Transverse colon (tissue), 4 donors: ENCODE measurements around the gene CRAT. TPM values are rescaled to one million over a fixed set of nuclear protein-coding genes. Genes with fewer than 3 reads are reported as not detected.
A peak's percentile ranks its signal among the peaks of the same experiment; 100 is the strongest.

ENCODE experiments used
- DNase-seq: peaks from one replicate; pipeline ENCODE4 v3.0.0-alpha.2; 2019
- H3K27ac ChIP-seq, 4 donors: fragments of 200-600 bp; sonication (generic); 2 replicates each; pipeline ENCODE4 v1.5.1; 2016 to 2018; ENCODE audit warnings: inconsistent platforms in 4 of 4
- H3K27me3 ChIP-seq: fragments of 200-600 bp; sonication (generic); 2 replicates; pipeline ENCODE4 v1.5.1; 2017; ENCODE audit warnings: inconsistent platforms
- H3K36me3 ChIP-seq, 4 donors: fragments of 200-600 bp; sonication (generic); 2 replicates each; pipeline ENCODE4 v1.5.1; 2017 to 2019; ENCODE audit warnings: inconsistent platforms in 4 of 4
- H3K4me1 ChIP-seq, 4 donors: fragments of 200-600 bp; sonication (generic); 2 replicates each; pipeline ENCODE4 v1.5.1; 2017 to 2020; ENCODE audit warnings: inconsistent platforms in 4 of 4
- H3K4me3 ChIP-seq, 4 donors: fragments of 200-600 bp; sonication (generic); 1 replicate in 1 of 4; 2 replicates in 3 of 4; pipeline versions ENCODE4 v1.5.1 to v1.6.1; 2017 to 2019; ENCODE audit warnings: inconsistent platforms in 4 of 4
- H3K9me3 ChIP-seq, 2 donors: fragments of 200-600 bp; sonication (generic); 2 replicates each; pipeline ENCODE4 v1.5.1; 2017 to 2019; ENCODE audit warnings: inconsistent platforms in 2 of 2
- EP300 ChIP-seq: sonication (generic); formaldehyde crosslinking; IDR thresholded peaks from one replicate; pipeline ENCODE4 v1.6.1; 2017; ENCODE audit warnings: antibody characterized with exemption, low read depth
- POLR2A ChIP-seq: fragments of 450-650 bp; IDR thresholded peaks from one replicate; pipeline ENCODE4 v1.6.1; 2016; ENCODE audit warnings: antibody characterized with exemption, mild to moderate bottlenecking, moderate library complexity
- POLR2AphosphoS5 ChIP-seq, 3 donors: sonication (generic); formaldehyde crosslinking; IDR thresholded peaks; one replicate each; pipeline ENCODE4 v1.6.1; 2016; ENCODE audit warnings: antibody characterized with exemption in 3 of 3
- WGBS, 2 donors: methylation state at CpG; one replicate each; pipeline ENCODE4 v1.1.5; 2018; ENCODE audit warnings: low coverage in 1 of 2; 5-methylcytosine and 5-hydroxymethylcytosine counted together
- in situ Hi-C, 4 donors: fragments of 200-750 bp; cut with MboI; loops; one replicate each; pipeline versions ENCODE4 v1.15.0 to v1.15.1; 2017; ENCODE audit warnings: low sequenced_read_pairs in 3 of 4, low pct_ligation_motif_present in 1 of 4, low pct_unique_long_range_greater_than_20kb in 1 of 4
- intact Hi-C: fragments of 100-400 bp; cut with DNase I; formaldehyde crosslinking; loops from one replicate; pipeline ENCODE4 v1.15.1; 2023; ENCODE audit warnings: low total_unique reads
- total RNA-seq, 4 donors: library from RNA; depleted of rRNA; stranded (reverse); fragments of >200 nt; gene quantifications; one replicate each; pipeline ENCODE4 v1.1.0, GENCODE V29; 2016
- TF ChIP-seq, protein P1 (sequence below), 5 experiments: fragments of 200-600 bp in 3 of 5; fragments of 450-650 bp in 2 of 5; sonication (generic) in 3 of 5; IDR thresholded peaks; 1 replicate in 2 of 5; 2 replicates in 3 of 5; pipeline ENCODE4 v1.5.1; 2016 to 2017; ENCODE audit warnings: antibody characterized with exemption in 5 of 5, inconsistent platforms in 3 of 5, mild to moderate bottlenecking in 2 of 5, moderate library complexity in 1 of 5

The CRAT gene
- total RNA-seq, 4 donors from 2014 or later: 124 to 161 (median 136) TPM

DNA sequence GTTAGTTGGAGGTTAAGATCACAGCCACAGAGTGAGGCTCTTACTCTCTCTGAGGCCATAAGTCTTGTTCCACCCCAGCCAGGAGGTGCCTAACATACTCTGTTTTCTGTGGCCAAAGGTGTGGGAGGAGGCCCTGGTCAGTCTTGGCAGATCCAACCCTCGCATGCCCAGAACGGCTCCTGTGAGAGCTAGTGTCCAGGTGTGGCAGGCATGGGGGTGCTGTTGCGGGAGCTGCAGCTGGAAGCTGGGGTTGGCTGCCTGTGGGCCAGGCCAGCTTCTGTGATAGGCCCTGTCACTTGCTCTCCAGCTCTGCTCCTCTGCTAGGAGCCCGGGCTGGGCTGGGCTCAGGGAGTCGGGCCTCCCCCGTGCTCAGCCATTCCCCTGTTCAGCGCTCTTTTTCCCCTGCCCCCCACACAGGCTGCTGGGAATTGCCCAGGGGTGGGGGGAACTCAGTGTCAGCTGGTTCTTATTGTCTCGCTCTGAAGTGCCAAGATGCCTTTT is 35.9 kb upstream of the CRAT start:
- Histone ChIP-seq H3K9me3 (no peaks in the 10 kb centered on the region), H3K4me3 (no peak overlapping the region), H3K36me3 (peaks cover 0 to 3% (median 0%) of the 10 kb centered on the region in 4 donors), H3K4me1 (peaks cover 35 to 64% (median 51%) of the 10 kb centered on the region in 4 donors), H3K27ac (peak overlapping the region; percentile 81 to 100 (median 91)), H3K27me3 (no peaks in the 10 kb centered on the region)
- no peak for DNase-seq
- TF ChIP-seq POLR2A: no peak
- peak in 2 of 3 donors; percentile 8 to 12 for TF ChIP-seq POLR2AphosphoS5 (IDR thresholded peaks at IDR 0.05)
- 6 to 69% methylated on average over 2 to 7 of the region's 8 CpGs for WGBS, 2 donors
- intact Hi-C loops (no loop called here), in situ Hi-C loops (loop anchor here in 2 of 4 donors (25.0 kb wide), 1 partner anchor 641 kb away; no protein-coding TSS in a partner anchor)

DNA sequence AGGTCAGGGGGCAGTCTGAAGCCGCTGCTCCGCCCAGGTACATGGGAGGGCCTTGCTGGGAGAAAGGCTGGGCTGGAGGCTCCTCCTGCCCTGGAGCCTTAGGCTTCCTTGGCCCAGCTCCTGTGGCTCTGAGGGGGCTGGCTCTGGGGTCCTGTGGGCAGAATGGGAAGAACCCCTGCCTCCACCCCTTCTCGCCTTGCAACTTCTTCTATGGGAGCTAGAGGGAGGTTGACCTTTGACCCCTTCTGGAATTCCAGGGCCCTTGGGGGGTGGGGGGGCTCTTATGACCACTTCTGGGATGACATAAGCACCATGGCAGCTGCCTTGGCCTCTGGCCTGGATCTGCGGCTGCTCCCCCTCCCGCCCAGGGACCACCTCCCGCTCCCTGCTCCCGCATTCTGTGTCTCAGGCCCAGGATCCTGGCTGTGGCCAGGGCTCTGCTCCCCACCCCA is 35.3 kb upstream of the CRAT start:
- in situ Hi-C loops (loop anchor here in 2 of 4 donors (25.0 kb wide), 1 partner anchor 641 kb away; no protein-coding TSS in a partner anchor), intact Hi-C loops (no loop called here)
- Histone ChIP-seq H3K27ac (peak overlapping the region; percentile 81 to 100 (median 91)), H3K4me1 (peaks cover 41 to 70% (median 57%) of the 10 kb centered on the region in 4 donors), H3K27me3 (no peaks in the 10 kb centered on the region), H3K36me3 (peaks cover 0 to 3% (median 0%) of the 10 kb centered on the region in 4 donors), H3K9me3 (no peaks in the 10 kb centered on the region), H3K4me3 (no peak overlapping the region)
- no peak for DNase-seq
- peak in 1 of 3 donors; percentile 20 for TF ChIP-seq POLR2AphosphoS5 (IDR thresholded peaks at IDR 0.05)
- no peak for TF ChIP-seq POLR2A
- 77% methylated on average over 7 of the region's 7 CpGs; no CpG with 5 or more reads in 1 of the 2 donors for WGBS, 2 donors

DNA sequence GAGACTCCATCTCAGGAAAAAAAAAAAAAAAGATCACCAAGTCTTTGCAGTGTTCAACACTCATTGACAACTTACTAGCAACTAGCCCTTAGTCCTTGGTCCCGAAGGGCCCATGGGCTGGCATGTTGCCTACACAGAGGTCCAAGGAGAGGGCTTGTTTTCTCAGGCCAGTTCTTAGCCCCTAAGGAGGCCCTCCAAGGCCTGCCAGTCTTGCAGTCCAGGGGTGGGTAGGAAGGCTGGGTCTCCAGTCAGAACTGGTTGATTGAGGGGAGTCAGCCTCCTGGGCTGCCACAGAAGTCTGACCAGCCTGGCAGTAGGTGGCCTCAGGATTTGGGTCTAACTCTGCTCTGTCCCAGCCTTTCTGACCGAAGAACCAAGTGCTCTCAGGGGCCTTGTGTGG is 34.7 kb upstream of the CRAT start:
- Histone ChIP-seq H3K4me3 (no peak overlapping the region), H3K4me1 (peaks cover 46 to 76% (median 63%) of the 10 kb centered on the region in 4 donors), H3K27me3 (no peaks in the 10 kb centered on the region), H3K27ac (peak overlapping the region; percentile 81 to 100 (median 91)), H3K36me3 (peaks cover 0 to 3% (median 0%) of the 10 kb centered on the region in 4 donors), H3K9me3 (no peaks in the 10 kb centered on the region)
- TF ChIP-seq EP300: no peak
- no peak for TF ChIP-seq POLR2A
- TF ChIP-seq, protein P1, sequence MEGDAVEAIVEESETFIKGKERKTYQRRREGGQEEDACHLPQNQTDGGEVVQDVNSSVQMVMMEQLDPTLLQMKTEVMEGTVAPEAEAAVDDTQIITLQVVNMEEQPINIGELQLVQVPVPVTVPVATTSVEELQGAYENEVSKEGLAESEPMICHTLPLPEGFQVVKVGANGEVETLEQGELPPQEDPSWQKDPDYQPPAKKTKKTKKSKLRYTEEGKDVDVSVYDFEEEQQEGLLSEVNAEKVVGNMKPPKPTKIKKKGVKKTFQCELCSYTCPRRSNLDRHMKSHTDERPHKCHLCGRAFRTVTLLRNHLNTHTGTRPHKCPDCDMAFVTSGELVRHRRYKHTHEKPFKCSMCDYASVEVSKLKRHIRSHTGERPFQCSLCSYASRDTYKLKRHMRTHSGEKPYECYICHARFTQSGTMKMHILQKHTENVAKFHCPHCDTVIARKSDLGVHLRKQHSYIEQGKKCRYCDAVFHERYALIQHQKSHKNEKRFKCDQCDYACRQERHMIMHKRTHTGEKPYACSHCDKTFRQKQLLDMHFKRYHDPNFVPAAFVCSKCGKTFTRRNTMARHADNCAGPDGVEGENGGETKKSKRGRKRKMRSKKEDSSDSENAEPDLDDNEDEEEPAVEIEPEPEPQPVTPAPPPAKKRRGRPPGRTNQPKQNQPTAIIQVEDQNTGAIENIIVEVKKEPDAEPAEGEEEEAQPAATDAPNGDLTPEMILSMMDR (IDR thresholded peaks at IDR 0.05): no peak
- no peak for TF ChIP-seq POLR2AphosphoS5 (IDR thresholded peaks at IDR 0.05)
- in situ Hi-C loops: loop anchor here in 2 of 4 donors (25.0 kb wide), 1 partner anchor 642 kb away; no protein-coding TSS in a partner anchor
- 77% methylated on average over 2 of the region's 2 CpGs; no CpG with 5 or more reads in 1 of the 2 donors for WGBS, 2 donors
- no peak for DNase-seq
- intact Hi-C loops: no loop called here

DNA sequence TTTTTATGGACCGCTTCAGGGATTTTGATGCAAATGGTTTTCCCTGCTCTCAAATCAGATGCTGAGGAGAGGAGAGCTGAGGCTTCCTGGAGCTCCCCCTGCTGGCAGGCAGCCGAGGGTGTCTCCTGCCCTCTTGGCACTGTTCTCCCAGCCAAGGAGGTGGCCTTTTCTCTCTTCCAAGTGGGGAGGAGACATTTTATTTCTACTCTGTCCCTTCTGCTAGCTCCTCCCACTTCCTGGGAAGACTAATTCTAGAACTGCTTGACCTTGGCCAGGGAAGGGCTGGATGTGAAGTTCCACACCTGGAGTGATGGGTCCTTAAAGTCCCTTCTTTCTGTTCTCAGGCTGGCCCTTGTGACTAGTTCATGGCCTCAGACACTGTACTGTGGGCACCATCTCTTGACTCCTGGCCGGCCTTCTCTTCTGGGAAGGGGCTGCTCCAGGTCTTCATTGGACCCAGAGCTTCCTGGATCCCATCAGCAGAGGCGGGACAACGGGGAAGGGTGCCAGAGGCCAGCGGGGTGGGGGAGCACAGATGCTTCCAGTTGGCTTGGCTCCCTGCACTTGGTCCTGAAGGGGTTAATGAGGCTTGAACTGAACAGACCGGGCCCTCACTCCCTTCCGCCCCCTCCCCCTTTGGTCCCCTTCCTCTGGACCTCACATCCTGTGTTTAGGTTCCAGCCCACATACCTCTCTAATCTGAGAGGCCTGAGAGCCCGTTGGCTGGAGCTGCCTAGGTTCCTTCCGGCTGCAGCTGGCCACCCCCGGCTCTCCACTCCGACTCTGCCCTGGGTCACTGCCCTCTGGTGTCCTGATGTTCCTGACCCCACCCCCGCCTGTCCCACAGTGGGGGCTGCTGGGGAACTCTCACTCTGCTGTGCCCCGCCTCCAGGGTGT is 32.7 kb upstream of the CRAT start:
- in situ Hi-C loops (loop anchor here in 2 of 4 donors (25.0 kb wide), 1 partner anchor 644 kb away; no protein-coding TSS in a partner anchor), intact Hi-C loops (loop anchor here (5.0 kb wide), 2 partner anchors 34 to 349 kb away; partner anchors contain the start of gene IER5L)
- Histone ChIP-seq H3K36me3 (no peaks in the 10 kb centered on the region), H3K27ac (peak overlapping the region; percentile 99 to 100 (median 100)), H3K4me3 (no peak overlapping the region), H3K4me1 (peaks cover 53 to 95% (median 80%) of the 10 kb centered on the region in 4 donors), H3K27me3 (no peaks in the 10 kb centered on the region), H3K9me3 (no peaks in the 10 kb centered on the region)
- WGBS, 2 donors: 50% methylated on average over 14 of the region's 14 CpGs; no CpG with 5 or more reads in 1 of the 2 donors
- TF ChIP-seq, protein P1 (IDR thresholded peaks at IDR 0.05): peak; percentile 81 to 92 (median 89)
- TF ChIP-seq POLR2AphosphoS5 (IDR thresholded peaks at IDR 0.05) (peak; percentile 41 to 66 (median 57)), EP300 (no peak)
- peak; percentile 92 for DNase-seq
